GM19351 (cell line): ENCODE results near the gene LHX4.

Experiments
- ATAC-seq: cut with Tn5 transposase; IDR thresholded peaks from one replicate; pipeline ENCODE4 v1.9.1; 2021; ENCODE audit warnings: mild to moderate bottlenecking, moderate library complexity; ENCODE audit not compliant: unreplicated experiment

The LHX4 gene

GRCh38 chr1:180256341-180257027 lies 26.4 kb downstream of the LHX4 start:
- ATAC-seq, result no peak

GRCh38 chr1:180257028-180257386 lies 26.9 kb downstream of the LHX4 start:
- no peak for ATAC-seq

- ATAC-seq, result no peak
Observed at GRCh38 chr1:180257486-180257885, 27.4 kb downstream of the LHX4 start.

- ATAC-seq, result no peak
Observed at GRCh38 chr1:180258290-180258689, 28.2 kb downstream of the LHX4 start.

- no peak for ATAC-seq
Observed at GRCh38 chr1:180258935-180259334, 28.9 kb downstream of the LHX4 start.

- no peak for ATAC-seq
Observed at GRCh38 chr1:180259431-180260338, 29.6 kb downstream of the LHX4 start.

- ATAC-seq, result no peak
Observed at GRCh38 chr1:180260541-180260940, 30.5 kb downstream of the LHX4 start.

- ATAC-seq, result no peak
Observed at GRCh38 chr1:180261030-180261429, 31.0 kb downstream of the LHX4 start.

- no peak for ATAC-seq
Observed at GRCh38 chr1:180261524-180262155, 31.6 kb downstream of the LHX4 start.

GRCh38 chr1:180262628-180263488 lies 32.8 kb downstream of the LHX4 start:
- ATAC-seq, result no peak

GRCh38 chr1:180264595-180264994 lies 34.5 kb downstream of the LHX4 start:
- no peak for ATAC-seq

- ATAC-seq, result no peak
Observed at GRCh38 chr1:180265201-180265600, 35.1 kb downstream of the LHX4 start.

- ATAC-seq, result no peak
Observed at GRCh38 chr1:180265871-180266270, 35.8 kb downstream of the LHX4 start.

GRCh38 chr1:180266275-180267210 lies 36.5 kb downstream of the LHX4 start:
- ATAC-seq, result no peak

- ATAC-seq, result no peak
Observed at GRCh38 chr1:180267211-180267561, 37.1 kb downstream of the LHX4 start.

GRCh38 chr1:180267761-180268555 lies 37.9 kb downstream of the LHX4 start:
- no peak for ATAC-seq

GRCh38 chr1:180268556-180269075 lies 38.6 kb downstream of the LHX4 start:
- ATAC-seq, result no peak

GRCh38 chr1:180269645-180270529 lies 39.8 kb downstream of the LHX4 start:
- ATAC-seq, result no peak
